ENCODE measurements around the gene PAX8. TPM values are rescaled to one million over a fixed set of nuclear protein-coding genes. Genes with fewer than 3 reads are reported as not detected.

The PAX8 gene
- total and polyA plus RNA-seq, 2 experiments from 2014 or later = 0.16 TPM; not detected in 1

DNA sequence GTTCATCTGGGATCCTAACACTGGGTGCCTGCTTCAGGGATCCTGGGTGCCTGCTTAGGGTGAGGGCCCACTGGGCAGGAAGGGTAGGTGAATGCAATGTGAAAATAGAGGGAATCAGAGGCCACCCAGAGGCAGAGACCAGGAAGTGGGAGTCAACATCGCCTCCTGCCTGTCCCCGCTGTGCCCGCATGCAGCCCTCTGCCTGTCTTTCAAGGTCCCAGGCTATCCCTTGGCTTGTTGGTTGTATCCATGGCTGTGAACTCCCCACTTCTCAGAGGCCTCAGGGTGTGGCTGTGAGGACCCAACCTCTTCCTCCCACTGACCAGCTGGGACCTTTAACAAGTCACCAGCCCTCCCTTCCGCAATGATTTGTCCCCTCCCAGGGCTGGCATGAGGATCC lies 78.5 kb downstream of the PAX8 start:
- TF ChIP-seq, protein P1, sequence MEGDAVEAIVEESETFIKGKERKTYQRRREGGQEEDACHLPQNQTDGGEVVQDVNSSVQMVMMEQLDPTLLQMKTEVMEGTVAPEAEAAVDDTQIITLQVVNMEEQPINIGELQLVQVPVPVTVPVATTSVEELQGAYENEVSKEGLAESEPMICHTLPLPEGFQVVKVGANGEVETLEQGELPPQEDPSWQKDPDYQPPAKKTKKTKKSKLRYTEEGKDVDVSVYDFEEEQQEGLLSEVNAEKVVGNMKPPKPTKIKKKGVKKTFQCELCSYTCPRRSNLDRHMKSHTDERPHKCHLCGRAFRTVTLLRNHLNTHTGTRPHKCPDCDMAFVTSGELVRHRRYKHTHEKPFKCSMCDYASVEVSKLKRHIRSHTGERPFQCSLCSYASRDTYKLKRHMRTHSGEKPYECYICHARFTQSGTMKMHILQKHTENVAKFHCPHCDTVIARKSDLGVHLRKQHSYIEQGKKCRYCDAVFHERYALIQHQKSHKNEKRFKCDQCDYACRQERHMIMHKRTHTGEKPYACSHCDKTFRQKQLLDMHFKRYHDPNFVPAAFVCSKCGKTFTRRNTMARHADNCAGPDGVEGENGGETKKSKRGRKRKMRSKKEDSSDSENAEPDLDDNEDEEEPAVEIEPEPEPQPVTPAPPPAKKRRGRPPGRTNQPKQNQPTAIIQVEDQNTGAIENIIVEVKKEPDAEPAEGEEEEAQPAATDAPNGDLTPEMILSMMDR (IDR thresholded peaks at IDR 0.05; ENCODE audit: poor library complexity) = no peak
- TF ChIP-seq EZH2phosphoT487 (IDR thresholded peaks at IDR 0.05; ENCODE audit: low read depth, severe bottlenecking, unreplicated experiment) (no peak), EZH2 (IDR thresholded peaks at IDR 0.05; ENCODE audit: borderline replicate concordance) (no peak)
- no peaks in the 10 kb centered on the region for H4K20me1 ChIP-seq (ENCODE audit: insufficient read depth, poor library complexity, severe bottlenecking)
- H2AFZ ChIP-seq = no peak overlapping the region
- WGBS (ENCODE audit: low lambda C conversion rate, missing lambda C conversion rate) = 94% methylated on average over 4 of the region's 4 CpGs
- no peak for DNase-seq (ENCODE audit: low spot score)
- no peaks in the 10 kb centered on the region for H3K27me3 ChIP-seq
- no peak overlapping the region for H3K27ac ChIP-seq
- H3K9me3 ChIP-seq (ENCODE audit: low read depth) = no peaks in the 10 kb centered on the region
- peaks cover 5% of the 10 kb centered on the region for H3K79me2 ChIP-seq
- no peaks in the 10 kb centered on the region for H3K4me1 ChIP-seq (ENCODE audit: insufficient read depth)
- H3K4me3 ChIP-seq = no peak overlapping the region
- no peaks in the 10 kb centered on the region for H3K9me2 ChIP-seq (replicated peaks; ENCODE audit: insufficient read depth)
- no peaks in the 10 kb centered on the region for H3K36me3 ChIP-seq (replicated peaks; ENCODE audit: insufficient read depth, low read depth)
- peak overlapping the region; percentile 78 for H3K4me2 ChIP-seq

DNA sequence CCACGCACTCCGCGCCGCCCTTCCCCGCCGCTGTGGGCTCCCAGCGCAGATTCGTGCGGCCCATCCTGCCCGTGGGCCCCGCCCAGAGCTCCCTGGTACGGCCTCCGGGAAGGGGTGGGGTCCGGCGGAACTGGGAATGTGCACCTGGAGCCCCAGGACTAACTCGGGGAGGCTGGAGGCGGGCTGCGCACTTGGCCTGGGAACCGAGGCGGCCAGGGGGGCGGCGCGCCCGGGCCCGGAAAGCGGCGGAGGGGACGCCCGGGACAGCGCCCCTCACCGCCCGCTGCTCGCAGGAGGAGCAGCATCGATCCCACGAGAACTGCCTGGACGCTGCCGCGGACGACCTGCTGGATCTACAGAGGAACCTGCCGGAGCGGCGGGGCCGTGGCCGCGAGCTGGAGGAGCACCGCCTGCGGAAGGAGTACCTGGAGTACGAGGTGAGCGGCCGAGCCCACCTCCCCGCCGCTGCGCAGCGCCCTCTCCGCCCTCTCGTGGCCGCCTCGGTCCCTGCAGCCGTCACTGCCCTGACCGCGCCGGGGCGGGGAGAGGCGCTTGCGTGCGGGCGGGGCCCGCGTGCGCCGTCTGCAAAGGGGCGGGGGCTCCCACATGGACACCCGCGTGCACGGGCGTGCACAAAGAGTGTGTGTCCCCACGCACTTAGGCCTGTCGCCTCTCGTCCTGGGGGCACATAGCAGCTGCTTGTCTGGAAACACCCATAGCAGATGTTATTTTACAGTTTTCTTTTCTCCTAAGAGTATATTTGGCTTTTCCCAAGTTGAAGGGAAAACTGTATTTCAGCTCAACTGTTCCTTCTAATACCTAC lies 79.7 kb downstream of the PAX8 start:
- Histone ChIP-seq H2AFZ (peak overlapping the region; percentile 58), H3K27me3 (no peaks in the 10 kb centered on the region), H3K79me2 (peaks cover 5% of the 10 kb centered on the region), H3K9me2 (replicated peaks; ENCODE audit: insufficient read depth) (no peaks in the 10 kb centered on the region), H3K4me1 (ENCODE audit: insufficient read depth) (no peaks in the 10 kb centered on the region), H3K27ac (peak overlapping the region; percentile 94), H4K20me1 (ENCODE audit: insufficient read depth, poor library complexity, severe bottlenecking) (no peaks in the 10 kb centered on the region), H3K4me2 (peak overlapping the region; percentile 78), H3K9me3 (ENCODE audit: low read depth) (no peaks in the 10 kb centered on the region), H3K36me3 (replicated peaks; ENCODE audit: insufficient read depth, low read depth) (no peaks in the 10 kb centered on the region), H3K4me3 (peak overlapping the region; percentile 35)
- WGBS (ENCODE audit: low lambda C conversion rate, missing lambda C conversion rate) = under 1% methylated on average over 75 of the region's 79 CpGs
- peak; percentile 93 for DNase-seq (ENCODE audit: low spot score)
- TF ChIP-seq EZH2phosphoT487 (IDR thresholded peaks at IDR 0.05; ENCODE audit: low read depth, severe bottlenecking, unreplicated experiment) (no peak), EZH2 (IDR thresholded peaks at IDR 0.05; ENCODE audit: borderline replicate concordance) (no peak)
- TF ChIP-seq, protein P1 (IDR thresholded peaks at IDR 0.05; ENCODE audit: poor library complexity) = peak; percentile 91

DNA sequence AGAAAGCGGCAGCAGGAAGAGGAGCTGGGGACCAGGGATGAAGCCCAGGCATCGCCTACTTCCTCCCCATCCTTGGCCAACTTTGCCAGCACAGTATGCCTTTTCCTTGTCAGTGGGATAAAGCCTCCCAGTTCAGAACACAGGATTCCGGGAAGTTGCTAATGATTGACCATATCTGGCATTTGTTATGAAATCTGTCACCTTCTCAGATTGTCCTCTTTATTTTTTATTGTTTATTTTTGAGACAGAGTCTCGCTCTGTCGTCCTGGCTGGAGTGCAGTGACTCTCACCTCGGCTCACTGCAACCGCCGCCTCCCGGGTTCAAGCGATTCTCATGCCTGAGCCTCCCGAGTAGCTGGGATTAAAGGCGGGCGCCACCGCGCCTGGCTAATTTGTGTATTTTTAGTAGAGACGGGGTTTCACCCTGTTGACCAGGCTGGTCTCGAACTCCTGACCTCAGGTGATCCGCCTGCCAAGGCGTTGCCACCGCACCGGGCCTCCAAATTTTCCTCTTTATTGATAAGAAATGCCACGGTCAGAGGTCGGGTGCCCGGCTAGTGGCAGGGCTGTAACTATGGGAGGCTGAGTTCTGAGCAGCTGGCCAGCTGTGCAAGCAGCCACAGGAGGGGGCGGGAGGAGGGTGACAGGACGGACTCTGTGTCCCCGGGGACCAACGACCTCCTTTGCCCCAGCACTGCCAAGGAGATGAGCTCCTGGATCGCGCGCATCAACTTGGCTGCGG lies 80.5 kb downstream of the PAX8 start:
- WGBS (ENCODE audit: low lambda C conversion rate, missing lambda C conversion rate) = 64% methylated on average over 26 of the region's 32 CpGs
- peak overlapping the region; percentile 35 for H3K4me3 ChIP-seq
- no peaks in the 10 kb centered on the region for H3K27me3 ChIP-seq
- H2AFZ ChIP-seq = peak overlapping the region; percentile 58
- H3K9me2 ChIP-seq (replicated peaks; ENCODE audit: insufficient read depth) = no peaks in the 10 kb centered on the region
- no peaks in the 10 kb centered on the region for H4K20me1 ChIP-seq (ENCODE audit: insufficient read depth, poor library complexity, severe bottlenecking)
- H3K36me3 ChIP-seq (replicated peaks; ENCODE audit: insufficient read depth, low read depth) = no peaks in the 10 kb centered on the region
- no peaks in the 10 kb centered on the region for H3K9me3 ChIP-seq (ENCODE audit: low read depth)
- H3K79me2 ChIP-seq = peaks cover 5% of the 10 kb centered on the region
- no peak for TF ChIP-seq EZH2 (IDR thresholded peaks at IDR 0.05; ENCODE audit: borderline replicate concordance)
- no peak for TF ChIP-seq EZH2phosphoT487 (IDR thresholded peaks at IDR 0.05; ENCODE audit: low read depth, severe bottlenecking, unreplicated experiment)
- TF ChIP-seq, protein P1 (IDR thresholded peaks at IDR 0.05; ENCODE audit: poor library complexity) = no peak
- H3K27ac ChIP-seq = peak overlapping the region; percentile 94
- H3K4me1 ChIP-seq (ENCODE audit: insufficient read depth) = no peaks in the 10 kb centered on the region
- peak overlapping the region; percentile 78 for H3K4me2 ChIP-seq
- no peak for DNase-seq (ENCODE audit: low spot score)

Data from hepatocyte (in vitro differentiated cells).